HS-5 (cell line): Measurements from ENCODE around the gene AGPAT3.

Experiments
- DNase-seq: peaks from one replicate; pipeline ENCODE4 v3.0.0-alpha.2; 2012; ENCODE audit warnings: low read depth

AGPAT3 gene

DNA sequence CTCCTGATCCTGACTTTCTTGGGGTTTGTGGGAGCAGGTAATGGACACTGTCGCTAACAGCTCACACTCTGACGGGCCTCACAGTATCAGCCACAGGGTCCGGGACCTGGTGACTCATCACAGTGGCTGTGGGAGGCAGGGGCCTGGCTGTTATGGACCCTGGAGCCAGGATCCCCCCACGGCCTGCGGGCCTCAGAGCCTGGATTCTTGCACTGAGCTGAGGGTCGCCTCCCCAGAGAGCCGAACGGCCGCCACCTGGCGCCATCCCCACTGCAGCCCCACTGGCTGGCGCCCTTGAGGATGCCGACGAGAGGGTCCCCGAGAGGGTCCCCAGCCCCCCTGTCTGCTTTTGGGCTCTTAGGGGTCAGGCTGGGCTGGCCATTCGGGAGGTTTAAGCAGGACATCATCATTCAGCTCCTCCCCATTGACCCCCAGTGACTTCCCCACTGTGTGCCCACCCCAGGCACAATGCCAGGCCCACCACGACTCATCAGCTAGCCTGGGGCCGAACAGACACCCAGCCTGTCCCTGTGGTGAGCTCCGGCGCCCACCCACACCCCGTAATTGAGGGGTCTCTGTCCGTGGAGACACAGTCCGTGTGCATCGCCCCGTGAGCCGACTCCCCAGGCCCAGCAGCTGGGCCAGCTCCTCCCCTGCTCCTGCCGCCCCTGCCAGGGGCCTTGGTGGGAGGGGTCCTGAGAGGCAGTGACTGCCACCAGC is 116.3 kb downstream of the AGPAT3 start:
- no peak for DNase-seq

DNA sequence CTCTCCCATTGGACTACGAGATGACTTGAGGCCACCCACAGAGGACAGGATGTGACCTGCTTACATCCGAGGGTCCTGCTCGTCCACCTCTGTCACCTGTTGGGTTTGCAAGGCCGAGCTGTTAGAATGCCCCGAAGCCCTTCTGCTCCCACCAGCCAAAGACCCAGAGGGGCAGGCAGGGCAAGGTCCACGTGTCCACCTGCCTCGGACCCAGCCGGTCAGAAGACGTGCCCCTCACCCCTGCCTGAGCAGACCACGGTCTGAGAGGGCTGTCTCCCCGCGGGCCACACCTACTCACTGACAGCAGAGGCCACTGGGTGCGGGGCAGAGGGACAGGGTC is 116.8 kb downstream of the AGPAT3 start:
- DNase-seq, result no peak

DNA sequence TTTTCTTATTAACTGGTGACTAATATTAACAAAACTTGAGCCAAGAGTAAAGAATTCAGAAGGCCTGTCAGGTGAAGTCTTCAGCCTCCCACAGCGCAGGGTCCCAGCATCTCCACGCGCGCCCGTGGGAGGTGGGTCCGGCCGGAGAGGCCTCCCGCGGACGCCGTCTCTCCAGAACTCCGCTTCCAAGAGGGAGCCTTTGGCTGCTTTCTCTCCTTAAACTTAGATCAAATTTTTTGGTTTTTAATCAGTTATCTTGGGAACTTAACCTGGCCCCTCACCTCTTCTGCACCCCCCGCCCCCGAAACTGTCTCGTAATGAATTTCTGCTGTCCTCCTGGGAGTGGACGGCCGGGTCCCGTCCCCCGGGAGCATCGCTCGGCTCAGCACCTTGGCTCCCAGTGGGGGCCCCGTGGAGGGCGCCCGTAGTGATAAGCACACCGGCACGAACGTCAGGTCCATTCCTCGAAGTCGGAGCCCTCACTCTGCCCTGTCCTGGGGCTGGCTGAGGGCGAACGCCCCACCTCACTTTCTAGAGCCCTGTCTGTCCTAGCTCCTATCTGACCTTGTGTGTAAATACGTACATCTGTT is 117.6 kb downstream of the AGPAT3 start:
- DNase-seq, result no peak

DNA sequence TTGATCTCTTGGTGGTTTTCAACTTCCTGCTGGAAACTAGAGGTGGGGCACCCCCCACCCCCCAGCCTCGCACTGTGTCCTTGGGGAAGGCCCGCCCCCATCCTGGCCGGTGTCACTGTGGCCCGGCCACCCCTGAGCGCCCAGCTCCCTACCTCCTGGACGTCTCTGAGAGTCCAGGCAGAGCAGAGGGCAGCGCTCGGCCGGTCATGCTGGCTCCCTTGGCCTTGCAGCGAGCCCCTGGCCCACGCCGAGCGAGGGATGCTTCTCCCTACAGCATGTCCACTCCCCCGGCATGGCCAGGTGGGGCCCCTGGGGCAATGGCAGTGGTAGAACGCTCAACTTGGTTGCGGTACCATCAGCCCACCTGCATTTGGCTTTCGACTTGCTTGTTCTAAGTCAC is 118.4 kb downstream of the AGPAT3 start:
- DNase-seq, result no peak

DNA sequence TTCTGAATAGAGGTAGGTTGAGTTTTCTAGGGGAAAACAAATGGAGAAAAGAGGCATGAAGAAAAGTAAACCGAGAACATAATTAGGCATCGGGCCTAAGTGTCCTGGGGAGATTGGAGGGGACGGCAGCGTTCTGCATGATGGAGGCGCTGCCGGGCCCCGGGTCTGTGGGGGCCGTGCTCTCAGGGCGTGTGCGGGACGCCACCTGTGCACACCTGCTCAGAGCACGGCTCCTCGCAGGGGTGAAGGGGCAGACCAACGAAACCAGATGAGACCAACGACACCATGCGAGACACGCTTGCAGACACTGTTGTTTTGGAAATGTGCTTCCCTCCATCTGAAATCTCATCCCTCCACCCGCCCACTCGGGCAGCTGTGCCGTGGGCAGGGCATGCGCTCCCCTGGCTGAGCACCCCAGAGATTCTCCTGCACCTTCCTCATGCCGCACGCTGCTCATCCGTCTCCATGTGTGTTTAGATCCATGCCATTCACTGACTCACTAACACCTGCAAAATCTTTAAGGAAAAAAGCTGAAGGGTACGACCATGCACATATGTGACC is 118.9 kb downstream of the AGPAT3 start:
- DNase-seq, result no peak

DNA sequence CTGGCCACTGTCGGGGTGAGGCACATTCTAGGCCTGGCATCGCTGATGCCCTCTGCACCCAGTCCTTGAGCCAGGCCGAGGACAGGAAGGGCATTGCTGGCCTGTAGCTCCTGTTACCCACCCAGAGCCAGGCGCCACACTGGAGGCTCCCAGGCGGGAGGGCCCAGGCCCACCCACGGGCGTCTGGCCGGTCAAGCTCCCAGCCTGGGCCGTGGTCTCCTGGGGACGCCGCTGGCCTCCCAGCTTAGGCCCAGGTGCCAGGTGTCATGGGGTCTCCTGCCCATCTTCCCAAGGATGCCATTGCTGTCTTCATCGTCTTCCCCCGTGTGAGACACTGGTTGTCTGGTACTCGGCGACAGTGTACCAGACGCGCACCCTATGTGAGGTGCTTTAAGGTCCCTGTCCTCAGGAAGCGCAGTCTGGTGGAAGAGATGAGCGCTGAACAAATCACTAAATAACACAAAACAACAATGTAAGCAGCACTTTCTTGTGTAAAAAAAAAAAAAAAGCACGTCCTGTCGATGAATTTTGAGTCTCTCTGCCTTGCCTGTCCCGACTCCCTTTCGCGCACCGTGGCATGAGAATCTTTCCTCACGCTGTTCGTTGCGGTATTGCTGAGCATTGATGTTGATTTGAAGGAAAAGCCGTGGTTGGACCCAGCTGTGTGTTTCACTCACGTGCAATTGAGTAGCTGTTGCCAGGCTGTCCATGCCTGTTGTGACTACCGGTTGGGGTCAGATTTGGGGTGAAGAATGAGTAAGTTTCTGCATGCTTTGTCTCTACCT is 120.1 kb downstream of the AGPAT3 start:
- DNase-seq, result no peak

DNA sequence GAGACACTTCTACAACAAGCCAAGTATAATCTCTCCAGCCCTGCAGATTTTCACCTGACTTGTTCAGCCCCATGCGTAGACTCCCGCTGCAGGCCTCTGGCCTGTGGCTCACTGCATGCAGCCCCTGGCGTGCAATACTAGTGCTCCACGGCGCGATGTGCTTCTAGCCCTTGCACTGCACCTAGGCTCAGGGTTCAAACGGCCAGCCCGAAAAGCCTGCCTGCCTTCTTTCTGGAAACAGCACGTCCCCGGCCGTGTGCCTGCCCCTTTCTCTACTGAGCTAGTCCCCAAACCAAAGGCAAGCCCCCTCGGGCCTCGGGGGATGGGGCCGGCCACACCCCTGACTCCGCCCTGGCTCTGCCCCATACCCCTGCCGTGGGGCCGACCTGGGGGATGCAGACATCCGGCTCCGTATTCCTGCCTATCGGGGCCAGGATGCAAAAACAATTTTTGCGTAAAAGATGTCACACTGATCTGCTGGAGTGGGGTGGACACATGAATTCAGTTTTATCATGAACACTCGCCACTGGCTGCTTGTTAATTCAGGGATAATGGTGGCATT is 120.7 kb downstream of the AGPAT3 start:
- no peak for DNase-seq

DNA sequence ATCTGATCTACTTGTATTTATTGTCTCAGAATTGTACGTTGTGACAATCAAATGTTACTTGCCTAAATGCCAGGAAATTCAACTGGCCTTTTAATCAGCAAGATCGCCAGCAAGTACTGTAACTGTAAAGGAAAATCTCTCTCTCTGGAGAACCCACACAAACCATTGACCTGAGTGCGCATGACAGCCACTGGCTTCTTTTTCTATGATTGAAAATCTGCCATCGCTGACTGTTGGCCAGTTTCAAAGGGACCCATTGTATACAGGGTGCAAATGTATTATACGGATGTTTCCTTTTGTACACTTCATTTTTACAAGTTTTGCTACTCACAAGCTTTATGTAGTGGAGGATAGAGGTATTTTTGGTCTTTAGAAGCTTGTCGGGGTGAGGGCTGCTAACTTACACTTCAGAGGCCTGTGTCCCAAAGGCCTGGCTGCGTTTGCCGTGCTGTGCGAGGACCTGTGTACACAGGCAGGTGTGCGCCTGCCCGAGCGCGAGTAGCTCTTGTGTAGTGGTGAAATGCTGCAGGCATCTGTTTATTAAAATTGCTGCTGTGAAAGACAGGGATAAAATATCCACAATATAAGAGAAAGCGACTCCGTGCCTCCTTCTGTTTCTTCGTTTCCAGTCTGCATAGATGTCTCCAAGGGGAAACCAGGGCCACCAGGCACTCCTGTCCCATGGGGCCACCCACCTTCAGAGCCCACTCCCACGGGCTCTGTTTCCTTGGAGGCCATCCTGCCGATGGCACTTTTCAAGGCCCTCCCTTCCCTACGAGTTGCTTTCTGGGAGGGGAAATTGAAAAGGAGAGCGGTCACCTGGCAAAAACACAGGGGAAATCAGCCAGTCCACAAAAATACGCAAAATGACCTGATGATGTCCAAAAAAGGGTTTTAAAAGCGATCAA is 121.8 kb downstream of the AGPAT3 start:
- DNase-seq, result no peak

DNA sequence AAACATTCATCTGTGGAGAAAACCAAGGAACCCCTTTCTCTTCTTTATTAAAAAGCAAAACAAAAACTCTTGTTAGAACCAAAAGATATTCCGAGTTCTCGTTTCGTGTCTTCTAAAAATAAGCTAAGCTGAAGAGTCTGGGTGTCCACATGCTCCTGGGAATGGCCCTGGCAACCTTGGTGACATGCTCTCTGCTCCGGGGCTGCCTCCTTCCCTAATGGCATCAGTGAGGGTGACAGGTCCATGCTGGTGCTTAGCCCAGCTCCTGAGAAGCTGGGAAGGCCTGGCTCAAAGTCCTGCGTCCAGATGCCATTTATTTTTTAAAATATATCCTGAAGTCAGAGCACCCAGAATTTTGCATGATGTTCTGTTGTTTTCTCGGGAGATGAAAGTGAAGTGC is 122.5 kb downstream of the AGPAT3 start:
- DNase-seq, result no peak

DNA sequence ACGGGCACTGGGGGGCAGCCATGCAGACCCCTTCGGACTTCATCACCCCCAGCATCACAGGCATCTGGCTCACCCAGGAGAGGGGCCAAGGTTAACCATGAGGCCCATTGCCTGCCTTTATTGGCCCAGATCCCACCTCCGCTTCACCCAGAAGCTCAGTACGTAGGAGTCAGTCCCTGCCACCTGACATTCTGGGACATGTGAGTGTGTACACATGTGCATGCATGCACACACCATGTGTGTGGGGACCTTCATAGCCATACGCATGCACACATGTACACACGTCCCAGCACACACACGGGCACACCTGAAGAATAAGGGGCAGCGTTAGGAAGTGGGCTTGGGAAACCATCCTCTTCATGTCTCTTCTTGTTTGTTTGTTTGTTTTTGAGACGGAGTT is 123.0 kb downstream of the AGPAT3 start:
- no peak for DNase-seq

DNA sequence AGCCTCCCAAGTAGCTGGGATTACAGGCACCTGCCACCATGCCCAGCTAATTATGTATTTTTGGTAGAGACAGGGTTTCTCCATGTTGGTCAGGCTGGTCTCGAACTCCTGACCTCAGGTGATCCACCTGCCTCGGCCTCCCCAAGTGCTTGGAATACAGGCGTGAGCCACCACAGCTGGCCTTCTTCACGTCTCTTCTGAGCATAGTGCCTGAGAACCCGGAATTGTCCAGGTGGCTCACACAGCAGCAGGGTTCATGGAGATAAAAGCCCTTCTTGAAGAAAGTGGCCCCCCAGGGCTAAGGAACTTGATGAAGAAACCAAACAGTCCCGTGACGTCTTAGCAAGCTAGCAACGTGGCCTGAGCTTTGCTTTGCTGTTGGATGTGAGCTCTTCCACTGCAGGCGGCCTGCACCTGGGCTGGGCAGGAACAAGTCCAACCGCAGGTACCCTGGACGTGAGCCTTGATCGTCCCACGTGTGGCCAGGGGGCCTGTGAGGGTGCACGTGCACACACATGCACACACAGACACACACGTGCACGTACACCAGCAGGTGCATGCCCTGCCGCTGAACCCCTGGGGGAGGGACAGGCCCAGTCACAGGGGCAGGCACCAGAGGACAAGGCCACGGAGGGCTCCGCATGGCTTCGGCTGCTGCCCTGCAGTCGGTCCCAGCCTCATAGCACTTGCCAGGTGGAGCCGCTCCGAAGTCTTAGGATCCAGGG is 123.6 kb downstream of the AGPAT3 start:
- no peak for DNase-seq

DNA sequence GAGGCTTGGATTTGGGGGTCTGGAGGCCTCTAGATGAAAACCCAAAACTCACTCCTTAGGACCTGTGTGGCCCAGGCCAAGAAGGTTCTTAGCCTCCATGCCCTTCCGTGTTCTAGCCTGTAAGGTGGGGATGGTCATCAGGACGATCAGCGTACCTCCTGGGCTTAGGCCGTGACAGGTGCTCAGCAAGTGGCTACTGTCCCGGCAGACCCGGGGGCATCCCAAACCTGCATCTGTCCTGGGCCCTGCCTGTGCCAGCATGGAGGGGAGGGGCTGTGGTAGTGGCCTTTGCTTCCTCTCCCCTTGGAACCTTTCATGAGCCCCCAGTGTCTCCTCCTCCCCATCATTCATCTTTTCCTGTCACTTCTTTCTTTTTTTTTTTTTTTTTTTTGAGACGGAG is 124.4 kb downstream of the AGPAT3 start:
- no peak for DNase-seq

DNA sequence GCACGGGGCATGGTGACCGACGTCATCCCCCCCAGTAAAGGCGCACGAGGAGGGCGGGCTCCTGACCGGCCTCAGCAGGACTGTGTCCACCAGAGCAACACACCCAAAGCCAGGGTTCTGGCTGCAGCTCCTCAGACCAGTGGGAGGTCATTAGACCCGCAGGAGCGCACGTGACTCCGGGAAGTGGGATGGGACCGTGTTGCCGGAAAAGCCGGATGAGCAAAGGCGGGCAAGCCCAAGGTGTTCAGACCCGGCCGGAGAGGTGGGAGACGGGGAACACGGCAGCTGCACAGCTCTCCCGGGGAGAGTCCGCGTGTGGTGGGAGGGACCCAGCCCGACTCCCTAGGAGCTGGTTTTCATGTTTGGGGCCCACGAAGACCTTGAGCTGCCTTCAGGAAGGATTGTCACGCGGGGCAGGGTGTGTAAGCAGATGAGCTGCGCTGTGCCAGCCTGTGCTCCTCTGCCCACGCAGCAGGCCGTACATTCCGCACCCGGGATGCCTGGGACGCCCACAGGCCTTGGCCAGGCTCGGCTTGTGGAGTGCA is 126.5 kb downstream of the AGPAT3 start:
- DNase-seq, result no peak

DNA sequence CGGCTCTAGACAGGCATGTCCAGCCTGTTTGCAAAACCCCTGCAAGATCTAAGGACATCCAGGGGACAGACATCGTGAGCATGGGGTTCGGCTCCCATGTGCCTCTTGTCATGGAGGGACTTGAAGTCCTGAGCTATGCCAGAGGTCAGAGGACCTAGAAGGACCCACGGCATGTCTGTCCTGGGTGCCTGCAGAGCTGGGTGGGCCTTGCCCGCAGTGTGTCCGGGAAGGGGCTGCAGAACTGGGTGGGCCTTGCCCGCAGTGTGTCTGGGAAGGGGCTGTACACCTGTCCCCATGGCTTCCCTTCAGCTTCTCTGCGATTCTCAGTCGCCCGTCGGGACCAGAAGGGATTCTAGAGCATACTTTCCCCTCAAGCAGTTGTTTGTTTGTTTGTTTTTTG is 127.1 kb downstream of the AGPAT3 start:
- no peak for DNase-seq

DNA sequence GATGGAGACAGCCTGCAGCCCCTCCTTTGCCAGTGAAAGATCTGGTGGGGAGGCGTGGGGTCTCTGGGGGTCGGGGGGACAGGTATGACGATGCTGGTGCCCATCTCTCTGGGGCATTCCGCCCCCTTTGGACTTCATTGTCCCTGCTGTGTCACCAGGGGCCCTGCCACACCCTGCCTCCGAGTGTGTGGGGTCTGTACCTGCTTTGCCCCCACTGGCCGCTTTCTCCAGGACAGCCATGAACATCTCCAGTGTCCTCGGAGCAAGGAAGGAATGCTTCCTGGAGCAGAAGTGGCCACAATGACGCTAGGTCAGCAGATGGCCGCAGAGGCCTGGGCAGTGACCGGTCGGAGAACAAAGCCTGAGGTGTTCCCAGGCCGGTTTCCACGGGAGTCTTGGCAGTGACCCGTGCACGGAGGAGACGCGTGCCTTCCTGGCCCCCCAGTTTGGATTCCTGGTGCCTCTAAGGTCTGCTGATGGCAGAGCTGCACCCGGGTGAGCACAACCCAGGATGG is 128.5 kb downstream of the AGPAT3 start:
- DNase-seq, result no peak

DNA sequence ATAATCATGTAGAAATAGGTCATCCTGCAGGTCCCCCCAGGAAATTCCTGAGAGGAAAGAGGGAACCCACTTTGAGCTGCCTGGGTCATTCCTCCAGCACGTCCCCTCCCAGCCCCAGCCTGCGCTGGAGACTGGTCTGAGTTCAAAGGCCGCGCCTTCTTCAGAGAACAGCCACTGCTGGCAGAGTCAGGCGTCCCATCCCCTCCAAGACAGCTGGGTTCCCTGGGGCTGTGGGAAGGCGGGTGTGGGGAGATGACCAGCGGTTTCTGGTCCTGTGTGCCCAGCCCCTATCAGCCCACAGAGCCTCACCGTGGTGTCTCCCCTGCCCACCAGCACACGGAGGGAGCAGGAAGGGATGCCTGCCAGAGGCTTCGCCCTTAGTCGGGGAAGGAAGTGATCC is 129.1 kb downstream of the AGPAT3 start:
- no peak for DNase-seq

DNA sequence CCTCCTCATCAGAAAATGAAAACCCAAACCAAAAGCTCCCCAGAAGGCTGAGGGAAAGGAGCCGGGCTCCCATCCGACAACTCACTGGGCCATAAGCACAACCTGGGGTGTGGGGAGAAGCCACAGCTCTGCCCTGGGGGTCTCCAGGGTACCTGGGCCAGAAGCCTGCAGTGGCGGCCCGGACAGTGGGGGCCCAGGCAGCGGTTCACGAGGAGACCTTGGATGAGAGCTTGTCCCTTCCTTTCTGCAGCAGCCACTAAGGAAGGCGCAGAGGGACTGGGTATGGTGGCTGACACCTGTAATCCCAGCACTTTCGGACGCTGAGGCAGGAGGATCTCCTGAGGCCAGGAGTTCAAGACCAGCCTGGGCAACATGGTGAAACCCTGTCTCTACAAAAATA is 129.6 kb downstream of the AGPAT3 start:
- no peak for DNase-seq

DNA sequence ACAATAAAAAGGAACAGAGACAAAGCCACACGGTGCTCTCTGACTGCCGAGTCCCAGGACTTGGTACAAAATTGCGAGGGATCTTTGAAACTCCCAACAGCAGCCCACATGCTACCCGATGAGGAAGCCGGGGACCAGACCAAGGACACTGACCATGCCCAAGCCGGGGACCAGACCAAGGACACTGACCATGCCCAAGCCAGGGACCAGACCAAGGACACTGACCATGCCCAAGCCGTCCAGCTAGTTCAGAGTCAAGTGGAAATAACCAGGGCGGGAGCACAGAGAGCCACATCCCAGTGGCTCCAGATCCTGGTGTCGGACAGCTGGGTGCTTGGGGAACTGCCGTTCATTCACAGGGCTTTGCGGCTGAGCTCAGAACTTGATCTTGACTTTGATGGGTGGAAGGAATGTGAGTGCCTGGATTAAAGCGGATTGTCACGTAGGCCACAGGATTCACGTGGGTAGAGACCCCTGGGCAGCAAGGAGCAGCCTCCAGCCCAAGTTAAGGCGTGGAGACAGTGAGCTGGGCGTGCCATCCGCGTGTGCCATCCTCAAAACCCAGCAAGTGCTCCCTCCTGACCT is 130.6 kb downstream of the AGPAT3 start:
- DNase-seq, result no peak

DNA sequence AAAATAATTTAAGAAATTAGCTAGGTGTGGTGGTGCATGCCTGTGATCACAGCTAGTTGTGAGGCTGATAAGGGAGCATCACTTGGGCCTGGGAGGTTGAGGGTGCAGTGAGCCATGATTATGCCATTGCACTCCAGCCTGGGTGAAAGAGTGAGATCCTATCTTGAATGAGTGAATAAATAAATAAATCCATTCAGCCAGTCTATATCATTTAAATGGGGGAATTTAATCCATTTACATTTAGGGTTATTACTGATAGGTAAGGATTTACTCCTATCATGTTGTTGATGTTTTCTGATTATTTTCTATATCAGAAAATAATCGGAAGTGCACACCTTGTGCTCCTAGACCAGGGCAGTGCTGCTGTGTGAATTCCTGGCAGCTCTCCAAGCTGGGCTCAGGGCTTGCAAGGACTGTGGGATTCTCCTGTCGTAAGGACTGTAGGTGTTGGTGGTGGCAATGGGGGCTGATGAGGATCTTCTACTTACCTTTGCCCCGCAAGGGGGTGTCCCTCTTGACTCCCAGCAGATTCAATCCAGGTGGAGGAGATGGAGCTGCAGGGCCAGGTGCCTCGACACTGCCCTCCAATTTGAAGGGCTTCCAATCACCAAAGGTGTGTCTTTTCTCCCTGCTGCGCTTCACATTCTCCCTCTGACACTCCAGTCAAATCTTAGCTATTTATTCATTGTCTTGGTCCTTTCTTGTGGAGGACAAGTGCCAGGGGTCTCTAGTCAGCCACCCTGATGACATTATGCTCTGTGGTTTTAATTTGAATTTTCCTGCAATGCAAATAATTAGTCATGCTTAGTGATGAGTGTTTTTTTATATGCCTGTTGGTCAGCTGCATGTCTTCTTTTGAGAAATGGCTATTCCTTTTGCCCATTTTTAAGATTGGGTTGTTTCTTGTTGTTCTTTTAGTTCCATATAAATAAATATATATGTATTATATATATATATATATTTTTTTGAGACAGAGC is 133.0 kb downstream of the AGPAT3 start:
- DNase-seq, result no peak
